Naive B cell (primary cell): ENCODE results near the gene ZBTB38. TPM values are rescaled to one million over a fixed set of nuclear protein-coding genes. Genes with fewer than 3 reads are reported as not detected.

Source experiments
- ATAC-seq, 2 donors: fragments of 150-1000 bp; cut with Tn5 transposase; 2 replicates each; pipeline ENCODE4 v1.10.0; 2021; ENCODE audit warnings: low read depth in 2 of 2, mild to moderate bottlenecking in 2 of 2, moderate library complexity in 2 of 2
- DNase-seq: peaks from one replicate; pipeline ENCODE4 v3.0.0; 2022
- H3K27ac Mint-ChIP-seq, 6 donors: one replicate each; pipeline ENCODE4 v1.8.0; 2020 to 2022; ENCODE audit warnings: mild to moderate bottlenecking in 6 of 6, mixed read lengths in 6 of 6, moderate library complexity in 5 of 6, inconsistent platforms in 2 of 6
- H3K27me3 Mint-ChIP-seq, 3 donors: one replicate each; pipeline ENCODE4 v1.8.0; 2021 to 2022; ENCODE audit warnings: mixed read lengths in 3 of 3, mild to moderate bottlenecking in 1 of 3
- H3K36me3 Mint-ChIP-seq, 2 donors: one replicate each; pipeline ENCODE4 v1.8.0; 2020 to 2022; ENCODE audit warnings: mixed read lengths in 2 of 2, inconsistent platforms in 1 of 2, mild to moderate bottlenecking in 1 of 2
- H3K4me1 Mint-ChIP-seq, 3 donors: one replicate each; pipeline ENCODE4 v1.8.0; 2020 to 2022; ENCODE audit warnings: mixed read lengths in 3 of 3, inconsistent platforms in 1 of 3, mild to moderate bottlenecking in 1 of 3, moderate library complexity in 1 of 3
- H3K4me3 Mint-ChIP-seq, 8 donors: one replicate each; pipeline ENCODE4 v1.8.0; 2020 to 2022; ENCODE audit warnings: mild to moderate bottlenecking in 8 of 8, mixed read lengths in 8 of 8, moderate library complexity in 8 of 8, inconsistent platforms in 2 of 8
- H3K9me3 Mint-ChIP-seq, 7 donors: one replicate each; pipeline ENCODE4 v1.8.0; 2020 to 2022; ENCODE audit warnings: mixed read lengths in 7 of 7, mild to moderate bottlenecking in 5 of 7, inconsistent platforms in 2 of 7, moderate library complexity in 1 of 7
- polyA plus RNA-seq, 6 donors: library from polyadenylated mRNA; unstranded; fragments of 300-500 nt; fragmentation: Illumina TruSeq; gene quantifications; one replicate each; pipeline ENCODE4 v1.2.3, GENCODE V29; 2021; ENCODE audit warnings: low read depth in 6 of 6

ZBTB38 gene
- polyA plus RNA-seq, 6 donors from 2014 or later, result 15.9 to 48.1 (median 35.4) TPM

DNA sequence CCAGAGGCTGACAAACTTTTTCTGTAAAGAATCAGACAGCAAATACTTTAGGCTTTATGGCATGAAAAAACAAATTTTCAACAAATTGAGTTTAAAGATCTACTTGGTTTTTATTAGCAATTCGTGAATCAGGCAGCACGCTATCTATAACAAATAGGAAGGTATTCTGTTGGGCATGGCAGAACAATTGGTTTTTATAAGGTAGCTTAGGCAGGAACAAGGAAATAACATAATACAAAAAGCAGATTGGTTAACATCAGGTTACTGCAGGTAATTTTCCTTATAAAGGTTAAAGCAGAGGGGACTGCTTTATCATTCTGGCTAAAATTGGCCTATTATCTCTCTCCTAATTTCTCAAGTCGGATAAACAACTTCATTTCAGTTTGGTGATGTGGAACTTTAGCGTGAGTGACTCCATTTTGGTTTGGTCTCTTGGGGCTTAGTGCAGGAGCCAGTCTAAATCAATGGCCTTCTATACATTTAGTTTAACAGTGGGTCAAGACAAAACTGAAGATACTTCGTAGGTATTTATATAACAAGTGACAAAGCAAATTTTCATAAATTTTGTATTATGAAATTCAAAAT is 26.8 kb downstream of the ZBTB38 start:
- no peak for DNase-seq
- no peak overlapping the region for H3K27ac Mint-ChIP-seq
- H3K4me3 Mint-ChIP-seq, result no peak overlapping the region
- H3K4me1 Mint-ChIP-seq, result peaks cover 0 to 6% (median 2%) of the 10 kb centered on the region in 3 donors
- peaks cover 7 to 8% of the 10 kb centered on the region in 2 donors for H3K36me3 Mint-ChIP-seq
- H3K27me3 Mint-ChIP-seq, result peaks cover 7 to 20% (median 18%) of the 10 kb centered on the region in 3 donors
- ATAC-seq, result no peak
- peaks cover 0 to 8% (median 3%) of the 10 kb centered on the region in 7 donors for H3K9me3 Mint-ChIP-seq

DNA sequence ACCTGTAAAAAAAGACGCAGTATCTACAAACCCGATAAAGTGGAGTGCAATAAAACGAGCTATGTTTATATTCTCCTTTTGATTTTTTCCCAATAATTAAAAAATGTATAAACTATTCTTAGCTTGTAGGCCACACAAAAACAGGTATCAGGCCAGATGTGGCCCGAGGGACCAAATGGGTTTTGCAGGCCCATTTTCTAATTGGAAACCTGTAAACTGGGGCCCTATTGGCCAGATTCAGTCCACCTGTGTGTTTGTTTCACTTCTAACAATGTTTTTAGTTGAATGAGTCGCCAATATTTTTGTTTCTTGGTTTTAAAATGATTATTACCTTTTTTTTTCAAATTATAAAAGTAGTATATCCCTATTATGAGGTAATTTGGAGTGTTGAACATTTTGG is 29.7 kb downstream of the ZBTB38 start:
- DNase-seq (no peak), ATAC-seq (no peak)
- Mint-ChIP-seq H3K27ac (no peak overlapping the region), H3K9me3 (peaks cover 0 to 8% (median 3%) of the 10 kb centered on the region in 7 donors), H3K27me3 (peaks cover 7 to 15% (median 8%) of the 10 kb centered on the region in 3 donors), H3K4me1 (peaks cover 2 to 13% (median 6%) of the 10 kb centered on the region in 3 donors), H3K4me3 (no peak overlapping the region), H3K36me3 (peaks cover 7 to 8% of the 10 kb centered on the region in 2 donors)

DNA sequence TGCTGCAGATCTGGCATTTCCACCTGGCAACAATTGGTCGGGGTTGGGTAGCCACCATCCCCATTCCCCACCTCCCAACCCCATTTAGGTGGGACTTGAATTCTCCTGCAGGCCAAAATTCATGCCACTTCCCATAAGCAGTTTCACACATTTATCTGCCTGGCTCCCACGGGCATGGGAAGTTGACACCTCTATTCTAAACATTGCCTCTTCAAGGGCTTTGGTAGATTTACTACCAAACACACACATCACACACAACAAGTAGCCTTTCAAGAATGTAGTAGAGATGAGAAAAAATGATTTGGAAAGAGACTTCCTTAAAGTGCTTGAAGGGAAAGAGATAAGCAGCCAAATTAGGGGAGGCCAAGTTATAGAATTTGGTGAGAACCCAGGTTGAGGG is 30.9 kb downstream of the ZBTB38 start:
- Mint-ChIP-seq H3K36me3 (peaks cover 7 to 8% of the 10 kb centered on the region in 2 donors), H3K27ac (peak overlapping the region in 1 of 6 donors; percentile 21), H3K4me1 (peaks cover 6 to 20% (median 6%) of the 10 kb centered on the region in 3 donors), H3K4me3 (peak overlapping the region in 3 of 8 donors; percentile 1 to 85 (median 36)), H3K9me3 (peaks cover 0 to 8% (median 3%) of the 10 kb centered on the region in 7 donors), H3K27me3 (peaks cover 6 to 8% (median 7%) of the 10 kb centered on the region in 3 donors)
- no peak for ATAC-seq
- no peak for DNase-seq

DNA sequence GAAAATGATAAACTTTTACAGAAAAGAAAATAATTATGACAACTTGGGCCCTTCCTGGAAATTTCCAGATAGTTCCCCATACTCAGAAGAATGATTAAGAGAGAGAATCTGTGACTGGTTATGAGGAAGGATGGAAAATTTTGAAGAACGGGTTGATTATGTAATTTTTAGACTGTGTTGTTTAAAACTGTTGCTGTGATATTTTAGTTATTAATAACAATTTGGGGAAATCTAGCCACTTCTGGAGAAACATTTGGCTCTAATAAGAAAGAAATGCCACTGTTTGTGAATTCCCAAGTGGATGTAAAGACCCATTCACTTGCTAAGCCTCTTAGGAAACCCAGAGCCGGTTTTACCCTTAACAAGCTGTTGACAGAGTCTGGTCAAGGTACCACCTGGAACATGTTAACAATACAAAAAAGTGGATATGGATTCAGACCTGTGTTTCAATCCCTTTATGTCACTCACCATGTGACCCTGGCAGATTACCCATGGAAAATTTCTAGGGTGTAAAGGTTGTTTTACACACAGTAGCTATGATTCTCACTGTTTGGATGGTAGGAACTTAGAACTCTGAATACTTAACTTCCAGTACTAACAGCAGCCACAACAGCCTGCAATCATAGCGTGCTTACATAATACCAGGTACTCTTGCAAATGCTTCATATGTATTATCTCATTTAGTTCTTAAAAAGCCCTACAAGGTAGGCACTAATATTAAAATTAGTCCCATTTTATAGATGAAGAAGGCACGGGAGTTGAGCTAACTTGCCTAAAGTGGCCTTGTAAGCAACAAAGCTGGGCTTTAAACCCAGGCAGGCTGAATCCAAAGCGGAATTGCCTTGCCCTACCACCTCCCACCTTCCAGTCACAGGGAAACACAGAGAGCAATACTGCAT is 32.0 kb downstream of the ZBTB38 start:
- DNase-seq (no peak), ATAC-seq (no peak)
- Mint-ChIP-seq H3K36me3 (peaks cover 2 to 8% of the 10 kb centered on the region in 2 donors), H3K4me3 (peak overlapping the region in 6 of 8 donors; percentile 20 to 85 (median 59)), H3K27me3 (no peaks in the 10 kb centered on the region), H3K27ac (peak overlapping the region in 2 of 6 donors; percentile 21 to 78), H3K4me1 (peaks cover 6 to 23% (median 6%) of the 10 kb centered on the region in 3 donors), H3K9me3 (peaks cover 0 to 8% (median 3%) of the 10 kb centered on the region in 7 donors)

DNA sequence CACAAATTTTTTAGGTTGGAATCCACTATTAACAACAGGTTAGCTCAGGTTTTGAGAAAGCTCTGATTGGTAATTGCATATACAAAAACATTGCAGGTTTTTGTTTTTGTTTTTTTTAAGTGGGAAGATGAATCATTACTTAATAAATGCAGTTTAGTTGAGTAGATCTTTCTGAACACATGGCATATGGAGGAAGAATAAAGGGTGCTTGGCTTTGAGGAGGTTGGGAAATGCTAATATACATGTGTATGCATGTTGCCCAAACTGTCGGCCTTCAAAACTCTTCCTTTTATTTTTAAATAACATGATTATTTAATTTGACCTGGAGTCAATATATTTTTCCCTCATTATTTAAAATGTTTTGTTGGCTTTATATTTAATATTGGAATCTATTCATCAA is 32.8 kb downstream of the ZBTB38 start:
- Mint-ChIP-seq H3K36me3 (peaks cover 9 to 15% of the 10 kb centered on the region in 2 donors), H3K4me1 (peaks cover 9 to 27% (median 12%) of the 10 kb centered on the region in 3 donors), H3K27me3 (no peaks in the 10 kb centered on the region), H3K27ac (peak overlapping the region in 2 of 6 donors; percentile 21 to 78), H3K9me3 (peaks cover 0 to 8% (median 3%) of the 10 kb centered on the region in 7 donors), H3K4me3 (peak overlapping the region; percentile 26 to 92 (median 76))
- ATAC-seq (no peak), DNase-seq (no peak)

DNA sequence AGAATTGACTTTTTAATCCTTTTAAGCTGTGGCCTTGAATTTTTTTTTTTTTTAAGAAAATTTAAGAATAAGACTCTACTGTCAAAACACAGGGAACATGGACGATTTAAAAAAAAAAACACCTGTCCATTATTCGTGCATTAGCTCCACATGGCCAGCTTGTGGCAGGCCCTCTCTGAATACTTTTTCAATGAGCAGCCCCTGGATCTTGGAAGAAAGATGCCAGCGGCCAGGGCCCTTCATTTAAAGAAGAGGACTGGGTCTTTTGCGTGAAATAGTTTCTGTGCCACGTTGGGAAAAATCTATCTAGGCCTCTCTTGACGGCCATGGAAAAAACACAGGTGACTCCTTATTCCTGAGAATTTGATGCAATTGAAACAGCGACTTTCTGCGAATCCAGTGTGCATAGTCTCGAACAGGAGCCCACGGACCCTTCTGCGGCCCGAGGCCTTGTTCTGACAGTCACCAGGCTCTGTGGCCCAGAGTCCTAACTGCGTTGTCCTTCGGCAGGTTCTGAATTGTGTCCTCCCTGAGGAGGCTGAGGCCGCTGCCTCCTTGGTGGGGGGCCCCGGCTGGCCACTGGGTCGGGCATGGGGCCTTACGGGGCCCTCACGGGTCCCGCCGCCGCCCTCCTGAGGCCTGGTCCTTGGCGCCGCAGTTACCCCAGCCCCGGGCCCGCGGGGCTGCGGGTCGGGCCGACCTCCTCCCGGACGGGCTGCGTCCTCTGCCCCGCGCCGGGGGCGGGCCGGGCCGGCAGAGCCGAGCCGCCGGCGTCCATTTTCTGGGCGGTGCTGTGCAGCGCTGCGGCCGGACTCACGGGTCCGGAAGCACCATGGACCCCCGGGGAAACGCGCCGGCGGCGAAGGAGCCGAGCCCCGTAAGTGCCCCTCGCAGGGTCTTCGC is 33.5 kb downstream of the ZBTB38 start:
- Mint-ChIP-seq H3K27ac (peak overlapping the region; percentile 21 to 94 (median 88)), H3K4me1 (peaks cover 9 to 27% (median 16%) of the 10 kb centered on the region in 3 donors), H3K36me3 (peaks cover 17% of the 10 kb centered on the region in 2 donors), H3K9me3 (peaks cover 0 to 4% (median 0%) of the 10 kb centered on the region in 7 donors), H3K4me3 (peak overlapping the region; percentile 74 to 92 (median 84)), H3K27me3 (no peaks in the 10 kb centered on the region)
- ATAC-seq (peak; percentile 83), DNase-seq (peak; percentile 62)

DNA sequence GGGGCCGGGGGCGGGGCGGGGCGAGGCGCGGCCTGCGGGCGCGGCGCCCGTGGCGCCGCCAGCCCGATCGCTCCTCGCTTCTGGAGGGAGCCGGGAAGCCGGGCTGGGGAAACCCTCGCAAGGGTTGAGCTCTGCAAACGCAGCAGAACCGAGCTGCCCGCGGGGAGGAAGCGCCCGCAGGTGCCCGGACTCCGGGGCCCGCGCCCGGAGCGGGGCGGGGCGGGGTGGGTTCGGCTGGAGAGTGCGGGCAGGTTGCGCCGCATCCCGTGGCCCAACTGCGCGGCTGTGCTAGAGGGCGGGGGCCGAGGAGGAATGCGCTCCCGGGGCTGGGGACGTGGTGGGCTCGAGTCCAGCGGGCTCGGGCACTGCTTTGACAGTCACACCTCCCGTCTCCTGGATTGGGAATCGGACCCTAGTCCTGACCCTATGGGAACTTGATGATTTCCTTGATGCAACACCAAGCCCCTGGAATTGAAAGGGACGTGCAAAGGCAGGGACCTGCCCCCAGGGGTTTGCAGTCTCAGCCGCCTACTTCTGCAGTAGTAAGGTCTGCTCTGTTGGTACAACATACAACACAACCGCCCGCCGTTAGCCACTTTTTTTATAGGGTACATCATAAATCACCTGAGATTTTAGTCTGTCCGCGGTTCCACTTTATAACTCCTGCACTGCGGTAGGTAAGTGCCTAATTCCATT is 34.3 kb downstream of the ZBTB38 start:
- ATAC-seq, result peak; percentile 65 to 67
- H3K27me3 Mint-ChIP-seq, result no peaks in the 10 kb centered on the region
- DNase-seq, result peak; percentile 51
- peaks cover 9 to 27% (median 16%) of the 10 kb centered on the region in 3 donors for H3K4me1 Mint-ChIP-seq
- no peaks in the 10 kb centered on the region for H3K9me3 Mint-ChIP-seq
- H3K36me3 Mint-ChIP-seq, result peaks cover 13 to 17% of the 10 kb centered on the region in 2 donors
- H3K27ac Mint-ChIP-seq, result peak overlapping the region; percentile 28 to 88 (median 66)
- peak overlapping the region; percentile 74 to 96 (median 92) for H3K4me3 Mint-ChIP-seq

DNA sequence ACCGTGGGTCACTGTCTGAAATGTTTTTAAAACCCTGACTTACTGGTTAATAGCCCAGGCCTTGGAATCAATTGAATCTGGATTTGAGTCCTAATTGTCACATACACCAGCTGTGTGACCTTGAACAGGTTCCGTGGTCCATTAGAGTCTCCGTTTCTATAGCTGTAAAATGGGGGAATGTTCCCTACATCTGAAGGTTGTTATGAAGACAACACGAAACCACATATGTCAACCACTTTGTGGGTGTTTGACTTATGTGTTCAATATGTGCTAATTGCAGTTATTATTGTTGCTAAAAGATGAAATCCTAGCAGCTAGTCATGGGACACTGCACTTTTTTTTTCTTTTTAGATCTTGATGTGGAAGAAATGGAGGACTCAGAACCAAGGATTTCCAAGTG is 35.3 kb downstream of the ZBTB38 start:
- Mint-ChIP-seq H3K36me3 (peaks cover 13 to 17% of the 10 kb centered on the region in 2 donors), H3K27me3 (no peaks in the 10 kb centered on the region), H3K4me3 (peak overlapping the region in 2 of 8 donors; percentile 30 to 93), H3K4me1 (peaks cover 9 to 27% (median 16%) of the 10 kb centered on the region in 3 donors), H3K9me3 (no peaks in the 10 kb centered on the region), H3K27ac (peak overlapping the region in 1 of 6 donors; percentile 49)
- DNase-seq (no peak), ATAC-seq (no peak)

DNA sequence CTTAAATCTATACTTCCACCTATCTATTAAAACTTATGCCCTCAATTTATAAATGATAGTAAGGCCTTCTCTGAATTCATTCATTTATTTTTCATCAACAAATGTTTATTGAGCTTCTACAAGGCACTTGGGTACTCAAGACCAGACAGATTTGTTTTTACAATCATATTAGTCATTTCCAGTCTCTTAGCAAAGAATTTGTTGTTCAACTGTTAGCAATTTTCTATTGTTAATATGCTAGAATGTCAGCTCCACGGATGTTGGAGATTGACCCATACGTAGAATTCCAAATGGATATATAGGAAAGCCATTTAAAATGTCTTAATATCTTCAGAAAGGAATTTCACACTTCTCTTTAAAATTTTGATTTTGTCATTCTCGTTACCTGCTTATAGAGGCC is 36.7 kb downstream of the ZBTB38 start:
- Mint-ChIP-seq H3K4me3 (peak overlapping the region in 1 of 8 donors; percentile 70), H3K9me3 (no peaks in the 10 kb centered on the region), H3K27ac (no peak overlapping the region), H3K36me3 (peaks cover 13 to 17% of the 10 kb centered on the region in 2 donors), H3K4me1 (peaks cover 7 to 32% (median 16%) of the 10 kb centered on the region in 3 donors), H3K27me3 (no peaks in the 10 kb centered on the region)
- DNase-seq (no peak), ATAC-seq (no peak)

DNA sequence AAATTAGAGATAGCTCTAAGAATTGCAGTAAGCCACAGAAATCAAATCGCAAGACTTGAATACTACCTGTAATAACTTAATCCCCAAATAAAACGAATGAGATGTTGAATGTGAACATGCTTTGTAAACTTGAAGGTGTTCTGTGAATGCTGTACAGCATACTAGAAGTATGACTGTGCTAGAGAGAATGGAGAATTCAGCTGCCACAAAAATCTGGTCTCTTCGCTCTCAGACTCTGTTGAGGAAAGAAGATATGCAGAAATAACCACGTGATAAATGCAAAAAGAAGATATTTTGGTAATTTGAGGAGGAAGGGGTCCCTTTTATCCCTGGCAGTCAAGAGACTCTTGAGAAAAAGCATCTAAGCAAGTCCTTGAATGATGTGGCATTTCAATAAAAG is 37.3 kb downstream of the ZBTB38 start:
- Mint-ChIP-seq H3K36me3 (peaks cover 13 to 17% of the 10 kb centered on the region in 2 donors), H3K4me1 (peaks cover 7 to 32% (median 16%) of the 10 kb centered on the region in 3 donors), H3K27me3 (no peaks in the 10 kb centered on the region), H3K9me3 (no peaks in the 10 kb centered on the region), H3K27ac (peak overlapping the region in 1 of 6 donors; percentile 70), H3K4me3 (no peak overlapping the region)
- DNase-seq, result no peak
- no peak for ATAC-seq

DNA sequence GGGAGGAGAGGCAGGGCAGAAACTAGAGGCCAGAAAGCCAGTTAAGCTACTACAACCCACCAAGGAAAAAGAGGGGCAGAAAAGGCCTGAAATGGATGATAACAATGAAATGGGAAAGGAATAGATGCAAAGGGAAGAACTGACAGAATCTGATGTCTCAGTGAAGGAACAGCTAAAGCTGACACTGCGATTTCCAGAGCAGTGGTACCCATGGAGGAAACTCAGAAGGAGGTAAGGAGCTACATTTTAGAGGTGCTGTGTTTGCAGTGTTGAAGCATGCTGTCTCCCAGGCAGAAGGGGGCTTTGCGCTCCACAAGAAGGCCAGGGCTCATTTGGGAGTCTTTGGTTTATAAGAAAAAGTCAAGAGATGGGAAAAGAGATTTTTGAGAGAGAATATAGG is 38.0 kb downstream of the ZBTB38 start:
- Mint-ChIP-seq H3K27me3 (no peaks in the 10 kb centered on the region), H3K27ac (peak overlapping the region in 3 of 6 donors; percentile 1 to 16 (median 12)), H3K36me3 (peaks cover 13 to 17% of the 10 kb centered on the region in 2 donors), H3K4me3 (no peak overlapping the region), H3K9me3 (no peaks in the 10 kb centered on the region), H3K4me1 (peaks cover 11 to 36% (median 16%) of the 10 kb centered on the region in 3 donors)
- no peak for ATAC-seq
- DNase-seq, result no peak

DNA sequence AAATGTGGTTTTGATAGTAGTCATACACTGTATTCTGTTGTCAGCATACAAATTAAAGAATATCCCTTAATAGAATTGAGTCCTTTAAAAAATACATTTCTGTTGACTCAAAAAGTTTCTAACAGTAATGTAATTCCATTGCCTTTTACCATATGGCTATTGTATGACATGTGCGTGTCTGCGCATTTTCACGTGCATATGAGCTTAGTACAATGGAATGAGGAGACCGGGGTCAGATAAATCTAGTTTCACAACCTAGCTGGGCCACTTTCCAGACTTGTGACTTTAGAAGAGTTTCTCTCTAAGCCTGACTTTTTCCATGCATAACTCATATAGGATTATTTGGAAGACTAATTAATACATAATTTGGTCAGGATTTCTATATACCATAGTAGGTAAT is 38.7 kb downstream of the ZBTB38 start:
- H3K27me3 Mint-ChIP-seq, result no peaks in the 10 kb centered on the region
- H3K4me1 Mint-ChIP-seq, result peaks cover 12 to 39% (median 18%) of the 10 kb centered on the region in 3 donors
- peaks cover 13 to 17% of the 10 kb centered on the region in 2 donors for H3K36me3 Mint-ChIP-seq
- no peaks in the 10 kb centered on the region for H3K9me3 Mint-ChIP-seq
- H3K4me3 Mint-ChIP-seq, result no peak overlapping the region
- DNase-seq, result no peak
- no peak for ATAC-seq
- no peak overlapping the region for H3K27ac Mint-ChIP-seq
